ENCODE results near the gene TTLL3.

TTLL3 gene

GRCh38 chr3:9778143-9779074 is 31.7 kb upstream of the TTLL3 start:
- TF ChIP-seq, protein P1, sequence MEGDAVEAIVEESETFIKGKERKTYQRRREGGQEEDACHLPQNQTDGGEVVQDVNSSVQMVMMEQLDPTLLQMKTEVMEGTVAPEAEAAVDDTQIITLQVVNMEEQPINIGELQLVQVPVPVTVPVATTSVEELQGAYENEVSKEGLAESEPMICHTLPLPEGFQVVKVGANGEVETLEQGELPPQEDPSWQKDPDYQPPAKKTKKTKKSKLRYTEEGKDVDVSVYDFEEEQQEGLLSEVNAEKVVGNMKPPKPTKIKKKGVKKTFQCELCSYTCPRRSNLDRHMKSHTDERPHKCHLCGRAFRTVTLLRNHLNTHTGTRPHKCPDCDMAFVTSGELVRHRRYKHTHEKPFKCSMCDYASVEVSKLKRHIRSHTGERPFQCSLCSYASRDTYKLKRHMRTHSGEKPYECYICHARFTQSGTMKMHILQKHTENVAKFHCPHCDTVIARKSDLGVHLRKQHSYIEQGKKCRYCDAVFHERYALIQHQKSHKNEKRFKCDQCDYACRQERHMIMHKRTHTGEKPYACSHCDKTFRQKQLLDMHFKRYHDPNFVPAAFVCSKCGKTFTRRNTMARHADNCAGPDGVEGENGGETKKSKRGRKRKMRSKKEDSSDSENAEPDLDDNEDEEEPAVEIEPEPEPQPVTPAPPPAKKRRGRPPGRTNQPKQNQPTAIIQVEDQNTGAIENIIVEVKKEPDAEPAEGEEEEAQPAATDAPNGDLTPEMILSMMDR (IDR thresholded peaks at IDR 0.05; ENCODE audit: low read length, missing control alignments): no peak
- H3K4me3 ChIP-seq (replicated peaks; ENCODE audit: low read depth, low read length): no peak overlapping the region
- DNase-seq (ENCODE audit: low read depth): peak; percentile 58

DNA sequence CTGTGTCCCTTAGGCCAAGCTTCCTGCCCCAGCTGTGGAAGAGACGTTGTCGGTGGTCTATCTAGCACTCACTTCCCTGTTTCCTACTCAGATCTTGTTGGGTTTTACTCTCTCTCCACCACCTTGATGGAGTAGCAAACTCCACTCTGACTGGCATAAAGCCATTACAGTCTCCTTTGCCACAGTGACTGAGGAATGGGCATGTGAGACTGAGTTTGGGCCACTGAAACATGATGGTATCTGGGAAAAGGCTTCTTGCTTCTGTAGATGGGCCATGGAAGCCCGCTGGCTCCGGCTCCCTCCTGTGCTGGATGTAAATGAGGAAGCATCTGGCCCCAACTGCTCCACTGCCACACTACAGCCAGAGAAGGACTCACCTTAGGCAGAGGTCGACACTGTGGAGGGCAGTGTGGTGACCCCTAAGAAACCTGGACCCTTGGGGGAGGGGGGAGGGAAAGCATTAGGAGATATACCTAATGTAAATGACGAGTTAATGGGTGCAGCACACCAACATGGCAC is 30.9 kb upstream of the TTLL3 start:
- no peak overlapping the region for H3K4me3 ChIP-seq (replicated peaks; ENCODE audit: low read depth, low read length)
- no peak for DNase-seq (ENCODE audit: low read depth)
- TF ChIP-seq, protein P1 (IDR thresholded peaks at IDR 0.05; ENCODE audit: low read length, missing control alignments): no peak

GRCh38 chr3:9779721-9780457 is 30.2 kb upstream of the TTLL3 start:
- TF ChIP-seq, protein P1 (IDR thresholded peaks at IDR 0.05; ENCODE audit: low read length, missing control alignments): no peak
- no peak for DNase-seq (ENCODE audit: low read depth)
- no peak overlapping the region for H3K4me3 ChIP-seq (replicated peaks; ENCODE audit: low read depth, low read length)

- TF ChIP-seq, protein P1 (IDR thresholded peaks at IDR 0.05; ENCODE audit: low read length, missing control alignments): no peak
- no peak overlapping the region for H3K4me3 ChIP-seq (replicated peaks; ENCODE audit: low read depth, low read length)
- no peak for DNase-seq (ENCODE audit: low read depth)
Observed at GRCh38 chr3:9780458-9780812, 29.6 kb upstream of the TTLL3 start.

DNA sequence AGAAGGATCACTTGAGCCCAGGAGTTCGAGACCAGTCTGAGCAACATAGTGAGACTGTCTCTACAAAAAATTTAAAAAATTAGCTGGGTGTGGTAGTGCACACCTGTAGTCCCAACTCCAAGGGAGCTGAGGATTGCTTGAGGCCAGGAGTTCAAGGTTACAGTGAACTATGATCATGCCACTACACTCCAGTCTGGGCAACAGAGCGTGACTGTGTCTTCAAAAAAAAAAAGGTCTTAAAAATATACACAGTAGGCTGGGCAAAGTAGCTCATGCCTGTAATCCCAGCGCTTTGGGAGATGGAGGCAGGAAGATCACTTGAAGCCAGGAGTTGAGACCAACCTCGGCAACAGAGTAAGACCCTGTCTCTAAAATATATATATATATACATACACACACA is 29.2 kb upstream of the TTLL3 start:
- H3K4me3 ChIP-seq (replicated peaks; ENCODE audit: low read depth, low read length): no peak overlapping the region
- TF ChIP-seq, protein P1 (IDR thresholded peaks at IDR 0.05; ENCODE audit: low read length, missing control alignments): no peak
- DNase-seq (ENCODE audit: low read depth): no peak

DNA sequence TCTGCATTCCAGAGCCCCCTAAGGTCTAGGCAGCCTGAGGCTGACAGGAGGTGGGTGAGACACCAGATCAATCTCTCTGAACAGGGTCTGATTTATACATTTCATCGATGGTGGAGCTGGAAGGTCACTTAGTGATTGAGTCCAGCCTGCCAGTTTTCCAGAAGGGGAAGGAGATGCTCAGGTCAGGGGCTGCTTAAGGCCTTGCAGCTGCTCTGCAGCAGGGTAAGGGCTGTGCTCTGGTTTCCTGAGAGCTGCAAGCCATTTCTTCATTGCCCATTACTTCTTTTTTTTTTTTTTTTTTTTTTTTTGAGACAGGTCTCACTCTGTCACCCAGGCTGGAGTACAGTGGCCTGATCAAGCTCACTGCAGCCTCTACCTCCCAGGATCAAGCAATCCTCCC is 28.5 kb upstream of the TTLL3 start:
- DNase-seq (ENCODE audit: low read depth): no peak
- no peak overlapping the region for H3K4me3 ChIP-seq (replicated peaks; ENCODE audit: low read depth, low read length)
- TF ChIP-seq, protein P1 (IDR thresholded peaks at IDR 0.05; ENCODE audit: low read length, missing control alignments): no peak
